Mononuclear cell (primary cell): ENCODE data around the gene RHOB. TPM values are rescaled to one million over a fixed set of nuclear protein-coding genes. Genes with fewer than 3 reads are reported as not detected.
"Not testable (repeated sequence)": the region's sequence is repeated elsewhere in the genome, so short reads cannot be mapped to it uniquely, and the experiment has no call there.

Source experiments
- H3K27me3 ChIP-seq: 2 replicates; pipeline ENCODE4 v1.6.0; 2011; ENCODE audit warnings: low read length, control low read depth; ENCODE audit not compliant: insufficient read depth
- H3K4me1 ChIP-seq: 2 replicates; pipeline ENCODE4 v1.5.1; 2011; ENCODE audit warnings: mild to moderate bottlenecking, low read length, control low read depth; ENCODE audit not compliant: insufficient read depth
- H3K4me3 ChIP-seq: 2 replicates; pipeline ENCODE4 v1.5.1; 2011; ENCODE audit warnings: mild to moderate bottlenecking, low read length, moderate library complexity
- H3K9me3 ChIP-seq: 2 replicates; pipeline ENCODE4 v1.5.1; 2011; ENCODE audit warnings: low read depth, mild to moderate bottlenecking, control low read depth, low read length
- total RNA-seq: library from RNA; depleted of rRNA; stranded (reverse); fragments of >200 nt; gene quantifications from one replicate; pipeline ENCODE4 v1.2.3, GENCODE V29; 2012

The RHOB gene
- total RNA-seq, 1 donor = 165 TPM

DNA sequence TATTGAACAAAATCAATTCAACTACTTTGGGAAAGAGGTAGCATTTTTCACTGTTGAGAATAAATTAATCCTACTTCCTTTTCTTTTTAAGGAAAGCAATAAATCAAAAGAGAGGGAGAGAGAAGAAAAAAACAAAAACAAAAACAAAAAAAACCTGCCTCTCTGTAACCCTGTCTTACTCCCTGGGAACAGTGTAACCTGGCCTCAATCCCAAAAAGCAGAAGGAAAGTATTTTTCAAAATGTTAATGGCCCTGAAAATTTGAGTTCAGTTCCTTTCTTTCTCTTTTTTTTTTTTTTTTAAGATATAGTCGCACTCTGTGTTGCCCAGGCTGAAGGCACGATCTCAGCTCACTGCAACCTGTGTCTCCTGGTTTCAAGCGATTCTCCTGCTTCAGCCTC is 35.9 kb downstream of the RHOB start:
- no peaks in the 10 kb centered on the region for H3K9me3 ChIP-seq
- no peaks in the 10 kb centered on the region for H3K4me1 ChIP-seq
- no peaks in the 10 kb centered on the region for H3K27me3 ChIP-seq
- H3K4me3 ChIP-seq = no peak overlapping the region

- H3K4me3 ChIP-seq = no peak overlapping the region
- H3K4me1 ChIP-seq = no peaks in the 10 kb centered on the region
- no peaks in the 10 kb centered on the region for H3K27me3 ChIP-seq
- no peaks in the 10 kb centered on the region for H3K9me3 ChIP-seq
Observed at GRCh38 chr2:20483194-20483895, 36.5 kb downstream of the RHOB start.

DNA sequence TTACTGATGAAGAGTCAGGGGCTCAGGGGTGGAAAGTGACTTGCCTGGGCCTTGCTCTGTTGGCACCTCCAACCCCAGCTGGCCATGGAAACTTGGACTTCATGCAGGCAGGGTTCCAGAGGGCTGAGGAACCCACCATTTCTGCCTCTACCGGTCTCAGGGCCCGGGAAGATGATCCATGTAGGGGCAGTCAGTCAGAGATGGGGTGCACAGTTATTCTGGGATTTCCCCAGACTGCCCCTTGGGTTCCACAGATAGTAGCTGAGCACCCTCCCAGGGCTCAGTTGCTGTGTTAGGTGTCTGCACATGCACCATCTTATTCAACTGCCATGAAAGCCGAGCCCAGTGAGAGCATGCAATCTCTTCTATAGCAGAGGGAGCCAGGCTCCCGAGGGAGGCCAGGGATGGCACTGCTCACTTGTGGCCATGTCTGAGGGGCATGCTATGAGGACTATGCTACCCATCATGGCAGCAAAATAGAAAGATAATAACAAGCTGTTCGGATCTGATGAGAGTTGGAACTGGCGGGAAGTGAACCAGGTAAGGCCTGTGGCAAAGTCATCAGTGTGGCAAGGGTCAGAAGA is 37.3 kb downstream of the RHOB start:
- Histone ChIP-seq H3K9me3 (no peaks in the 10 kb centered on the region), H3K4me3 (no peak overlapping the region), H3K4me1 (no peaks in the 10 kb centered on the region)

DNA sequence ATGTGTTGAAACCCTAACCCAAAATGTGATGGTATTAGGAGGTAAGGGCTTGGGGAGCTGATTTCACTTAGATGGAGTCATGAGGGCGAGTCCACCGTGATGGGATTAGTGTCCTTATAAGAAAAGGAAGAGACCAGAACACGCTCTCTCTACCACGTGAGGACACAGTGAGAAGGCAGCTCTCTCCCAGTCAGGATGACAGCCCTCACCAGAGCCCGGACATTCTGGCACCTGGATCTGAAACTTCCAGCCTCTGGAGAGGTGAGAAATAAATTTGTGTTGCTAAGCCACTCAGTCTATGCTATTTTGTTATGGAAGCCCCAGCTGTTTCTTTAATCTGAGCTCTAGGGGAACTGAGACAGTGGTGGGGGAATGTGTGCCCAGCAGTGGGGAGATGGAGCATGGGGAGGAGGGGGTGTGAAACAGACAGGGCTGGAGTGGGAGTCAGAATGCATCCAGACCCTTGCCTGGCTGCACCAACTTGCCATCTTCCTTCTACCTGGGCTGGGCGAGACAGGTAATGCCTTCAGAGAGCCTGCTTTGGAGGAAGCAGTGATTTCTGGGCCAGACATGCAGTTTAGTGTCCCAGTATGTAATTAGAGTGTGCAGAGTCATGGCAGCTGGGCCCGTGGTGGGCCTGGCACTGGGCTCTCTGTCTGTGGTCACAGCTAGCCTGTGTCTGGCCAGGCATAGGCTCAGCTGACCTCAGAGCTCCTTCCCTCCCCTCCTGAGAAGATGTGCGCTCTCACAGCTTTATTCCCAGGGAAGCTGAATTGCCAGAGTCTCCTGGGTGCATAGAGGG is 38.1 kb downstream of the RHOB start:
- Histone ChIP-seq H3K4me1 (no peaks in the 10 kb centered on the region), H3K9me3 (no peaks in the 10 kb centered on the region), H3K4me3 (no peak overlapping the region), H3K27me3 (no peaks in the 10 kb centered on the region)

More for the DNA sequence above, 37.3 kb downstream of the RHOB start:
- no peaks in the 10 kb centered on the region for H3K27me3 ChIP-seq

- H3K27me3 ChIP-seq = no peaks in the 10 kb centered on the region
- H3K4me1 ChIP-seq = no peaks in the 10 kb centered on the region
- no peaks in the 10 kb centered on the region for H3K9me3 ChIP-seq
- H3K4me3 ChIP-seq = no peak overlapping the region
Observed at GRCh38 chr2:20485612-20486388, 38.9 kb downstream of the RHOB start.

- no peaks in the 10 kb centered on the region for H3K27me3 ChIP-seq
- H3K4me1 ChIP-seq = no peaks in the 10 kb centered on the region
- no peak overlapping the region for H3K4me3 ChIP-seq
- no peaks in the 10 kb centered on the region for H3K9me3 ChIP-seq
Observed at GRCh38 chr2:20486571-20486970, 39.7 kb downstream of the RHOB start.

DNA sequence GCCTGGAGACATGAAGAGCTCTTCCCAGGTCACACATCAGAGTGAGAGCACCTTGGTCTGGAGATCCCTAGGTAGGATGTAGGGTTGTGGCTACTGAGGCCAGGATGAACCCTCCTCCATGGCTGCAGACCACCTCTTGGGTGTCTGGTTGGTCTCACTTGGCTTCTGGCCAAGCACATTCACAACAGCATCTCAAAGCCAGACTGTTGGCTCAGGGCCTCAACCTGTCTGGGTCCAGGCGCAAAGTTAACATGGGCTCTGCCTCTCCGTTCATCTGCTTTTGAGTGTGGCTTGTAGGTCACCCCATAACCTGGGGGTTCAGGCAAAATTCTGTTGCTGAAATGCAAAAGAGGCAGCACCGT is 40.1 kb downstream of the RHOB start:
- H3K27me3 ChIP-seq = no peaks in the 10 kb centered on the region
- no peaks in the 10 kb centered on the region for H3K9me3 ChIP-seq
- H3K4me3 ChIP-seq = no peak overlapping the region
- H3K4me1 ChIP-seq = no peaks in the 10 kb centered on the region

DNA sequence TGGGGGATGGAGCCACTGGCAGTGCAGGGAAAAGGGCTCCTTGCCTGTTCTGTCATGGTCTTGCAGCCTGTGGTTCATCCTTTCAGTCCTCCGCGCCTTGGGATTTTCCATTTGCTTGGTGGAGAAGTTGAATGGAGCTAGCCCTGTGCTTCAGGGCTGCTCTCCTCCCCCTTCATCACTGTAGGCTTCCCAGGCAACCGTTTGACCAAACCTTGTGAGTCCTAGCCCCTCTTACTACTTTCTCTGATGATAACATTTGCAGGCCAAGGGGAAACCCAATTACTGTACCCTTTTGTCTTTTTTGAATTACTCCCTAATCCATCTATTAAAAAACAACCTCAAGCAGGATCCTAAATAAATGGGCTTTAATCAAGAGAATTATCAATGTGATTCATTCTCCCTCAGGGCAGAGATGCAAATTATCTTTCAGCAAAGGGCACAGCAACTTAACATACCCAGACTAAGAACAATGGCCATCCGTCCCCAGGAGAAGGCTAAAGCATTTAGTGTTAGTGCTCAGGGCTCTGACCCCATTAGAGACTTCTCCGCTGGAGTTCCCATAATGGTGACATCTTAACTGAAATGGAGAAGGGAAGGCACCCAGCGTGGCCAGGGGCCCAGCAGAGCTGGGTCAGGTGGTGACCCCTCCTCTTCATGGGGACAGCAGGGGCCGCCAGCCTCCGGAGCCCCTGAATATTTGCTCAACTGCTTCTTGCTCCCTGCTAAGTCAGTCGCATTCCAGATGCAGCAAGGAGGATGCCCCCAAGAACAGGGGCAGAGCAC is 40.7 kb downstream of the RHOB start:
- H3K9me3 ChIP-seq = no peaks in the 10 kb centered on the region
- H3K4me3 ChIP-seq = no peak overlapping the region
- no peaks in the 10 kb centered on the region for H3K4me1 ChIP-seq
- H3K27me3 ChIP-seq = no peaks in the 10 kb centered on the region

DNA sequence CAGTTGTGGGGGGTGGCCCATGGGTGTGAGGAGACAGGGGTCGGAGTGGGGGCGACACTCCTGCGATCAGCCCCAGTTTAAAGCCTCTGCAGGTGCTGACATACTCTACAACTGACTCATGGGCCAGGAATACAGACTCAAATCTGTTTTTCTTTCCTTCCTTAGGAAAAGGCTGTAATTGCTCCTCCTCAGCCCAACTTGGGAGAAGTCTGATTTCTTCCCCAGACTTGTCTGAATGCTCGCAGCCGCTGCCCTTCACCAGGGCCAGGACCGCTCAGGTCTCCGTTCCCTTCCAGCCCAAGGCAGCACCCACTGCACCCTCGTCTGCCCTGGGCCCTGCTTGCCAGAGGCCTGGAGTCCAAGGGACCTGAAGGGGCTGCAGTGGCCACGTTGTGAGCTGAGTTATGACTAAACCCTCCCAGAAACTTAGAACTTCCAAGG is 41.3 kb downstream of the RHOB start:
- no peaks in the 10 kb centered on the region for H3K27me3 ChIP-seq
- H3K9me3 ChIP-seq = no peaks in the 10 kb centered on the region
- no peak overlapping the region for H3K4me3 ChIP-seq
- H3K4me1 ChIP-seq = no peaks in the 10 kb centered on the region

DNA sequence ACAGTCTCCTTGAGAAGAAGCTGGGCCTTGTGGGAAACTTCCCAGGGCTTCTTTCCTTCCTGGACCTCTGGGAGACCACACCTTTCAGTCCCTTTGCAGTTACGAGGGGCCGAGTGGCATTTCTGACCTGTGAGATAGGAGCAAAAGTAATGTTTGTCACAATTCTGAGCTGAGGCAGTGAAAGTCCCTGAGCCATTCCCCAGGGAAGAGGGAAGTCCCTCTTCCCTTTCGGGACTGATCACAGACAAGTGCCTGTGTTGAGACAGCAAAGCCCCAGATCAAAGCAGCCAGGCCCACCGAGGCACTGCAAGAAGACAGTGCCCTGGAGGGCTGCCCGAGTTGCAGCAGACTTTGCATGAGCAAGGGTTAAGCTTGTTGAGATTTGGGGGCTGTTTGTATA is 41.9 kb downstream of the RHOB start:
- no peaks in the 10 kb centered on the region for H3K9me3 ChIP-seq
- peaks cover 3% of the 10 kb centered on the region for H3K4me1 ChIP-seq
- H3K27me3 ChIP-seq = no peaks in the 10 kb centered on the region
- H3K4me3 ChIP-seq = no peak overlapping the region

DNA sequence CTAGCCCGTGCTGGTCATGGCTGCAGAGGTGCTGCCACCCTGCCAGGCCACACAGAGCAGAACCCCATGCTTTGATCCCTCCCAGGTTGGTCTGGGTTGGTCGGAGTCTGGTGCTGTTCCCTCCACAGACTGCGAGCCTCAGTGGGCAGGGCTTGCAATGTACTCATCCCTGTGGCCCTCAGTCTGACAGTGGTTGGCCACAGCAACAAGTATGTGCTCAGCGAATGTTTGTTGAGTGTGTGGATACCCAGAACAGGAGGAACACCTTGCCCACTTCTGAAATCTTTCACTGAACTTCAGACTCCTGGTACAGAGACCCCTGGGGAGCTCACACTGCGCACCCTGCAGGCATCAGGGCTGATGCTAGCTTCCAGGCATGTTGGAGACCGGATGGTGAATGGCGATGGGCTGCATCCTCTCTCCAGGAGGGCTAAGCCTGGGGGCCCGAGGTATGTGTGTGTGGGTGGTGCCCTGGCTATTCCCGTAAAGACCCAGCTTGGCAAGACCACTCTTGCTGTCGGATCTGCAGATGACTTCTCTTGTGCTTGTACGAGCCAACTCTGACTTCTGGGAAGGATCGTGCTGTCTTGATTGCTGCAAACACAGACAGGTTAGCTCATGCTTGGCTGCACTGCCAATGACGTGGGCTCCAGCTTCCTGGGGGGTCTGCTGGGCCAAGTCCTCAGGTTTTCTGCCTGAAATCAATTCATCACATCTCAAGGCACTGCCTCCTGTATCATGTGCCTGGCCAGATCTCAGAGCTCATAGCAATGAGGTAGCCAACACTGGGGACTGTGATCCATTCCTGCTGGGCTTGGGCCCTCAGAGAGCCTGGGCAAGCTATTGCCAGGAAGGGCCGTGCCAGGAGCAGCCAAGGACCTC is 43.7 kb downstream of the RHOB start:
- no peaks in the 10 kb centered on the region for H3K9me3 ChIP-seq
- H3K4me3 ChIP-seq = no peak overlapping the region
- H3K4me1 ChIP-seq = peaks cover 13% of the 10 kb centered on the region
- H3K27me3 ChIP-seq = no peaks in the 10 kb centered on the region

DNA sequence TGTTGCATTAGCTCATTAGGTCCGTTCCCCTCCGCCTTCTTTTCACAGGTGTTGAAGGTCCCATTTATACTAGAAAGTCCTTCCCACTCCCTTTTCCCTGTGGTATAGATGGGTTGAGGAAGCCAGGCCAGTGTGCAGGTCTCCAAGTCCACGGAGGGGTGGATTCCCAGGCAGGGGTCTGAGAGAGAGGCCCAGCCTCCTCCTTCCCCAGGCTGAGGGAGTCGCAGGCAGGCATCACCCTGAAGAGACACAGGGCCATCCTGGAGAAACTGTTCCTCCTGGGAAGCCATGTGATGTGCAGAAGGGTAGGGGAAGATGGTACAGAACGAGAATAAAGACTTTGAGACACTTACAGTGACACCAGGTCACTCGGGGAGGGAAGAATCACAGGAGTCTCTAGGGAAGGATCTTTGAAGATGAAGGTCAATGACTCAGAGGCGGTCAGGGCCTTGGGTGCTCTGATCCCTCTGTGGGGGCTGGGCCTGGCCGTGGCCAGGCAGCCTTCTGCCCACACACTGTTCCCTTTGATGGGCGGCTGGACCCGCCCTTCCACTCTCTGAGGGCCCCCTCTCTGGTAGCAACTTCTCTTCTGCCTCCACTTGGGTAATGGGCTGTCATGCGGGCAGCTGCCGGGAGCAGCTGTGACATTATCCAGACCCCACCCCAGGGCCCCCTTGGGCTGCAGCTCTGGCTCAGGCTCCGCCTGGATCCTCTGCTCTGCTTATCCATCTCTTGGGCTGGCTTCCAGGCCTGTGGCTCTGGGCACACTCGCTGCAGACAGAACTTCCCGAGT is 45.1 kb downstream of the RHOB start:
- H3K9me3 ChIP-seq = no peaks in the 10 kb centered on the region
- H3K4me3 ChIP-seq = no peak overlapping the region
- H3K27me3 ChIP-seq = no peaks in the 10 kb centered on the region
- H3K4me1 ChIP-seq = peaks cover 13% of the 10 kb centered on the region

- H3K4me1 ChIP-seq = peaks cover 13% of the 10 kb centered on the region
- not testable (repeated sequence) for H3K27me3 ChIP-seq, H3K4me3 ChIP-seq, H3K9me3 ChIP-seq
Observed at GRCh38 chr2:20493095-20493494, 46.2 kb downstream of the RHOB start.
